ENCODE results near the gene GNB1L. TPM values are rescaled to one million over a fixed set of nuclear protein-coding genes. Genes with fewer than 3 reads are reported as not detected.

GNB1L gene
- total and polyA plus RNA-seq, 2 of the 13 experiments (the other 11 are each of a cell fraction or from before 2014, with no cell fraction given) = 2.5 to 7.4 TPM

GRCh38 chr22:19892257-19892879, 37.7 kb upstream of the GNB1L start:
- Histone ChIP-seq H3K27ac (ENCODE audit: extremely low read length, insufficient read depth, low read length) (peak overlapping the region; percentile 66), H3K4me3 (replicated peaks in 1 of 3; ENCODE audit: insufficient read depth in 1 of 3, low read depth in 2 of 3, low read length in 3 of 3) (no peak overlapping the region), H2AFZ (ENCODE audit: low read length) (no peak overlapping the region), H3K9me3 (ENCODE audit: low read length) (no peaks in the 10 kb centered on the region), H3K4me2 (ENCODE audit: low read depth, low read length) (0 out of 2 replicates have a peak overlapping the region, but pooled peaks have one; percentile 42), H3K36me3 (replicated peaks in 1 of 2; ENCODE audit: control insufficient read depth in 1 of 2, insufficient read depth in 2 of 2, low read length in 2 of 2) (peaks cover 2 to 7% of the 10 kb centered on the region in 2 experiments; a peak in 3 of 5 replicates), H3K9ac (ENCODE audit: insufficient read depth, low read depth, low read length) (no peak overlapping the region), H4K20me1 (ENCODE audit: insufficient read depth, low read length) (no peaks in the 10 kb centered on the region), H3K79me2 (ENCODE audit: insufficient read depth, low read length) (no peaks in the 10 kb centered on the region), H3K4me1 (ENCODE audit: insufficient read depth, low read length) (peaks cover 32% of the 10 kb centered on the region), H3K27me3 (ENCODE audit: control insufficient read depth in 1 of 2, insufficient read depth in 2 of 2, low read length in 2 of 2) (no peaks in the 10 kb centered on the region)
- intact Hi-C loops (cut with micrococcal nuclease; ENCODE audit: unreplicated experiment) = loop anchor here (5.0 kb wide), 1 partner anchor 70 kb away; no protein-coding TSS in a partner anchor
- 27% methylated on average over 22 of the region's 24 CpGs for WGBS (ENCODE audit: low lambda C conversion rate)
- BruUV-seq (replicated peaks) = no TSS peak
- FAIRE-seq = peak; percentile 90
- in situ Hi-C loops (cut with HindIII; ENCODE audit: extremely low pct_ligation_motif_present, low pct_unique_long_range_greater_than_20kb) = no loop called here
- peak; percentile 76 for DNase-seq (ENCODE audit: low spot score)
- POLR2A ChIA-PET = interaction anchor here (0.6 to 1.9 kb wide), 4 partner anchors 9 to 186 kb away, joined by 3 to 10 read pairs (median 7); no protein-coding TSS in a partner anchor
- CTCF ChIA-PET (ENCODE audit: low intra/inter-chr PET ratio, low total read pairs) = no interaction called here
- peak; percentile 80 for ATAC-seq
- TF ChIP-seq ZNF12 (CRISPR knock-in tag; IDR thresholded peaks at IDR 0.05) = no peak; the same call in 1 of the 2 replicates
- no peak for TF ChIP-seq MAFF (IDR thresholded peaks at IDR 0.05; ENCODE audit: low read depth, low read length)
- no peak for TF ChIP-seq XRCC5 (optimal IDR thresholded peaks at IDR 0.05; ENCODE audit: low read length)
- TF ChIP-seq ZNF10 (CRISPR knock-in tag; IDR thresholded peaks at IDR 0.05; ENCODE audit: borderline replicate concordance, low read depth) = peak; percentile 15; the same call in 1 of the 2 replicates
- peak; percentile 73 for TF ChIP-seq ZFY (CRISPR knock-in tag; IDR thresholded peaks at IDR 0.05)
- no peak for TF ChIP-seq ZKSCAN5 (CRISPR knock-in tag; IDR thresholded peaks at IDR 0.05)
- 0 out of 2 replicates have a peak, but pooled peaks have one; percentile 61 for TF ChIP-seq CC2D1A (CRISPR knock-in tag; IDR thresholded peaks at IDR 0.05)
- no peak for TF ChIP-seq FIP1L1 (IDR thresholded peaks at IDR 0.05; ENCODE audit: borderline replicate concordance, insufficient read depth, low read depth, low read length)
- TF ChIP-seq CBX1 (IDR thresholded peaks at IDR 0.05; ENCODE audit: low read depth) = no peak
- TF ChIP-seq GRHL1 (CRISPR knock-in tag; conservative IDR thresholded peaks at IDR 0.05) = no peak
- TF ChIP-seq ZSCAN22 (CRISPR knock-in tag; IDR thresholded peaks at IDR 0.05) = peak; percentile 70; the same call in 1 of the 2 replicates
- no peak for TF ChIP-seq ZNF713 (CRISPR knock-in tag; IDR thresholded peaks at IDR 0.05)
- TF ChIP-seq HNRNPH1 (optimal IDR thresholded peaks at IDR 0.05; ENCODE audit: low read depth, low read length) = no peak
- no peak for TF ChIP-seq ATF1 (CRISPR knock-in tag; IDR thresholded peaks at IDR 0.05)
- peak; percentile 84 for TF ChIP-seq MIXL1 (CRISPR knock-in tag; IDR thresholded peaks at IDR 0.05)
- peak; percentile 87; the same call in 1 of the 2 replicates for TF ChIP-seq ZNF674 (CRISPR knock-in tag; IDR thresholded peaks at IDR 0.05; ENCODE audit: low read depth)
- TF ChIP-seq ZNF280D (CRISPR knock-in tag; IDR thresholded peaks at IDR 0.05) = no peak
- TF ChIP-seq NPAS2 (CRISPR knock-in tag; IDR thresholded peaks at IDR 0.05; ENCODE audit: borderline replicate concordance) = no peak
- TF ChIP-seq ATF7 (IDR thresholded peaks at IDR 0.05) = no peak
- peak; percentile 68; the same call in 1 of the 2 replicates for TF ChIP-seq ATF7 (CRISPR knock-in tag; IDR thresholded peaks at IDR 0.05)
- peak; percentile 99 for TF ChIP-seq ZFP37 (CRISPR knock-in tag; IDR thresholded peaks at IDR 0.05; ENCODE audit: borderline replicate concordance)
- TF ChIP-seq GLI4 (CRISPR knock-in tag; IDR thresholded peaks at IDR 0.05; ENCODE audit: borderline replicate concordance) = peak; percentile 98; the same call in 1 of the 2 replicates

All from HepG2 (cell line).